ENCODE data around the gene PRUNE2. TPM values are rescaled to one million over a fixed set of nuclear protein-coding genes. Genes with fewer than 3 reads are reported as not detected.

PRUNE2 gene
- polyA plus RNA-seq, 1 of the 3 experiments (the other 2 are of a cell fraction) = 13.0 TPM

GRCh38 chr9:76575761-76576160, 330.2 kb downstream of the PRUNE2 start:
- peaks cover 50% of the 10 kb centered on the region; the same call in 1 of the 2 replicates for H3K27me3 ChIP-seq (ENCODE audit: insufficient read depth)
- H3K4me3 ChIP-seq (ENCODE audit: low read depth in 2 of 2, low read length in 1 of 2) = no peak overlapping the region
- H3K9ac ChIP-seq = no peak overlapping the region
- H3K4me2 ChIP-seq = no peak overlapping the region
- H3K4me1 ChIP-seq (ENCODE audit: control insufficient read depth in 1 of 2, insufficient read depth in 2 of 2, low read depth in 1 of 2, low read length in 1 of 2) = no peaks in the 10 kb centered on the region
- no peaks in the 10 kb centered on the region for H3K9me2 ChIP-seq
- no peak for TF ChIP-seq REST (IDR thresholded peaks at IDR 0.05; ENCODE audit: low read depth, low read length)
- TF ChIP-seq ZBTB33 (IDR thresholded peaks at IDR 0.05; ENCODE audit: borderline replicate concordance, low read depth) = no peak
- TF ChIP-seq, protein P1, sequence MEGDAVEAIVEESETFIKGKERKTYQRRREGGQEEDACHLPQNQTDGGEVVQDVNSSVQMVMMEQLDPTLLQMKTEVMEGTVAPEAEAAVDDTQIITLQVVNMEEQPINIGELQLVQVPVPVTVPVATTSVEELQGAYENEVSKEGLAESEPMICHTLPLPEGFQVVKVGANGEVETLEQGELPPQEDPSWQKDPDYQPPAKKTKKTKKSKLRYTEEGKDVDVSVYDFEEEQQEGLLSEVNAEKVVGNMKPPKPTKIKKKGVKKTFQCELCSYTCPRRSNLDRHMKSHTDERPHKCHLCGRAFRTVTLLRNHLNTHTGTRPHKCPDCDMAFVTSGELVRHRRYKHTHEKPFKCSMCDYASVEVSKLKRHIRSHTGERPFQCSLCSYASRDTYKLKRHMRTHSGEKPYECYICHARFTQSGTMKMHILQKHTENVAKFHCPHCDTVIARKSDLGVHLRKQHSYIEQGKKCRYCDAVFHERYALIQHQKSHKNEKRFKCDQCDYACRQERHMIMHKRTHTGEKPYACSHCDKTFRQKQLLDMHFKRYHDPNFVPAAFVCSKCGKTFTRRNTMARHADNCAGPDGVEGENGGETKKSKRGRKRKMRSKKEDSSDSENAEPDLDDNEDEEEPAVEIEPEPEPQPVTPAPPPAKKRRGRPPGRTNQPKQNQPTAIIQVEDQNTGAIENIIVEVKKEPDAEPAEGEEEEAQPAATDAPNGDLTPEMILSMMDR (IDR thresholded peaks at IDR 0.05) = no peak
- TF ChIP-seq NRF1 (IDR thresholded peaks at IDR 0.05; ENCODE audit: low read depth, low read length) = no peak
- TF ChIP-seq RXRA (IDR thresholded peaks at IDR 0.05; ENCODE audit: borderline replicate concordance, low read depth) = no peak
- TF ChIP-seq IRF3 (IDR thresholded peaks at IDR 0.05; ENCODE audit: low read depth, low read length) = no peak
- TF ChIP-seq NFIC (IDR thresholded peaks at IDR 0.05; ENCODE audit: borderline replicate concordance) = no peak
- TF ChIP-seq MXI1 (IDR thresholded peaks at IDR 0.05; ENCODE audit: low read depth, low read length) = no peak
- no peak for TF ChIP-seq FOSL2 (IDR thresholded peaks at IDR 0.05; ENCODE audit: borderline replicate concordance, low read depth)
- no peak for TF ChIP-seq CHD2 (IDR thresholded peaks at IDR 0.05; ENCODE audit: low read length, partially characterized antibody)
- no peak for TF ChIP-seq USF1 (IDR thresholded peaks at IDR 0.05; ENCODE audit: borderline replicate concordance, low read depth)
- 66% methylated on average over 2 of the region's 2 CpGs for WGBS (ENCODE audit: low lambda C conversion rate)
- ChIA-PET CTCF (no interaction called here), POLR2A (no interaction called here)
- no peaks in the 10 kb centered on the region for H3K79me2 ChIP-seq (ENCODE audit: insufficient read depth)
- H3K36me3 ChIP-seq (replicated peaks in 1 of 2; ENCODE audit: control insufficient read depth in 1 of 2, insufficient read depth in 2 of 2, low read length in 1 of 2) = no peaks in the 10 kb centered on the region
- H3K27ac ChIP-seq (ENCODE audit: low read depth in 2 of 2, low read length in 1 of 2) = no peak overlapping the region; a peak in 1 of 4 replicates
- no peak overlapping the region for H2AFZ ChIP-seq (ENCODE audit: low read depth)
- DNase-seq = no peak
- H3K9me3 ChIP-seq = no peaks in the 10 kb centered on the region
- no peaks in the 10 kb centered on the region for H3F3A ChIP-seq (replicated peaks; ENCODE audit: insufficient read depth)
- no peaks in the 10 kb centered on the region for H4K20me1 ChIP-seq (ENCODE audit: insufficient read depth)
